ENCODE data around the gene CHD3. TPM values are rescaled to one million over a fixed set of nuclear protein-coding genes. Genes with fewer than 3 reads are reported as not detected.

Gene CHD3
- total RNA-seq, 1 donor from 2014 or later = 128 TPM

GRCh38 chr17:7881276-7882054, 7.1 kb upstream of the CHD3 start:
- peaks cover 0 to 9% of the 10 kb centered on the region in 2 donors for H3K36me3 ChIP-seq
- DNase-seq (ENCODE audit: extremely low spot score in 2 of 2) = peak in 1 of 2 donors; percentile 79
- H3K27me3 ChIP-seq = no peaks in the 10 kb centered on the region
- H3K27ac ChIP-seq = peak overlapping the region; percentile 98
- H3K4me3 ChIP-seq = no peak overlapping the region
- intact Hi-C loops (cut with DNase I) = no loop called here
- peaks cover 38% of the 10 kb centered on the region for H3K4me1 ChIP-seq
- TF ChIP-seq, protein P1, sequence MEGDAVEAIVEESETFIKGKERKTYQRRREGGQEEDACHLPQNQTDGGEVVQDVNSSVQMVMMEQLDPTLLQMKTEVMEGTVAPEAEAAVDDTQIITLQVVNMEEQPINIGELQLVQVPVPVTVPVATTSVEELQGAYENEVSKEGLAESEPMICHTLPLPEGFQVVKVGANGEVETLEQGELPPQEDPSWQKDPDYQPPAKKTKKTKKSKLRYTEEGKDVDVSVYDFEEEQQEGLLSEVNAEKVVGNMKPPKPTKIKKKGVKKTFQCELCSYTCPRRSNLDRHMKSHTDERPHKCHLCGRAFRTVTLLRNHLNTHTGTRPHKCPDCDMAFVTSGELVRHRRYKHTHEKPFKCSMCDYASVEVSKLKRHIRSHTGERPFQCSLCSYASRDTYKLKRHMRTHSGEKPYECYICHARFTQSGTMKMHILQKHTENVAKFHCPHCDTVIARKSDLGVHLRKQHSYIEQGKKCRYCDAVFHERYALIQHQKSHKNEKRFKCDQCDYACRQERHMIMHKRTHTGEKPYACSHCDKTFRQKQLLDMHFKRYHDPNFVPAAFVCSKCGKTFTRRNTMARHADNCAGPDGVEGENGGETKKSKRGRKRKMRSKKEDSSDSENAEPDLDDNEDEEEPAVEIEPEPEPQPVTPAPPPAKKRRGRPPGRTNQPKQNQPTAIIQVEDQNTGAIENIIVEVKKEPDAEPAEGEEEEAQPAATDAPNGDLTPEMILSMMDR (IDR thresholded peaks at IDR 0.05) = no peak
- TF ChIP-seq POLR2AphosphoS5 (IDR thresholded peaks at IDR 0.05; ENCODE audit: insufficient read depth in 1 of 2, low read depth in 1 of 2) (no peak), POLR2A (IDR thresholded peaks at IDR 0.05) (no peak)
- H3K9me3 ChIP-seq = no peaks in the 10 kb centered on the region

DNA sequence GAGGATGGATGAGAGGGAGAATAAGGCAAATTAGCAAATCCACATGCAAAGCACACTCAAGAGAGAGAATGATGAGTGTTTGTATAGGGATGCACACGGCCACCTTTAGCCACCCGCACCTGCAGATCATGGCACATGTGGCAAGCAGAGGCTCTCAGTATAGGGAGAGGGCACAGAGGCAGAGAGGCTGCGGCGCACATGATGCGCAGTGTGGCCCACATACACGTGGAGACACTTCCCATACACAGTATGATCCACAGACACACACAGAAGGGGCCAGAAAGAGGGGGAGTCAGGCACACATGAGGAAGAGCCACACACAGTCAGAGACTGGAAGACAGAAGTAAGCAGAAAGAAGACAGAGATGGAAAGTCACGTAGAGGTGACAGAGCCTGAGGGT, 6.5 kb upstream of the CHD3 start:
- no peak overlapping the region for H3K4me3 ChIP-seq
- TF ChIP-seq POLR2A (IDR thresholded peaks at IDR 0.05) = no peak
- TF ChIP-seq, protein P1 (IDR thresholded peaks at IDR 0.05) = no peak
- TF ChIP-seq POLR2AphosphoS5 (IDR thresholded peaks at IDR 0.05; ENCODE audit: insufficient read depth in 1 of 2, low read depth in 1 of 2) = no peak
- H3K36me3 ChIP-seq = peaks cover 0 to 9% of the 10 kb centered on the region in 2 donors
- no peaks in the 10 kb centered on the region for H3K27me3 ChIP-seq
- peaks cover 44% of the 10 kb centered on the region for H3K4me1 ChIP-seq
- DNase-seq (ENCODE audit: extremely low spot score in 2 of 2) = peak in 1 of 2 donors; percentile 79
- no peaks in the 10 kb centered on the region for H3K9me3 ChIP-seq
- intact Hi-C loops (cut with DNase I) = no loop called here
- H3K27ac ChIP-seq = peak overlapping the region; percentile 98

DNA sequence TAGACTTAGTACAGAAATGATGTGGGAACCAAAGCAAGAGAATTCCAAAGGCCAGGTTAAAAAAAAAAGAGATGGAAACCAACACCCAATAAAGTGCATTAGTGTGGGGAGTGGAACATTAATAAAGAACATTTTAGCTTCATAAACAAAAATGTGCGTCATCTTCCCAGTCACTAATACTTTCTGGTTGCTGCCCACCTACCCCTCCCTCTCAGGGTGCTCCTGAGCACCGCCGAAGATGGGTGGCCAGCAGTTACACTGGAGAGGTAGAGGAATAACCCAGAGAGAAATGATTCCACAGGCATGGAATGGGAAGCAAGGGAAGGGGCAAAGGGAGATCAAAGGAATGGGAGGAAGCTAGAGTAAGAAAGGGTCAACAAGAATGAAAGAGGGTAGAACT, 6.0 kb upstream of the CHD3 start:
- no peaks in the 10 kb centered on the region for H3K9me3 ChIP-seq
- TF ChIP-seq POLR2AphosphoS5 (IDR thresholded peaks at IDR 0.05; ENCODE audit: insufficient read depth in 1 of 2, low read depth in 1 of 2) (peak in 1 of 2 donors; percentile 14), POLR2A (IDR thresholded peaks at IDR 0.05) (no peak)
- TF ChIP-seq, protein P1 (IDR thresholded peaks at IDR 0.05) = no peak
- H3K27me3 ChIP-seq = no peaks in the 10 kb centered on the region
- peak in 1 of 2 donors; percentile 69 for DNase-seq (ENCODE audit: extremely low spot score in 2 of 2)
- intact Hi-C loops (cut with DNase I) = no loop called here
- peaks cover 47% of the 10 kb centered on the region for H3K4me1 ChIP-seq
- peaks cover 0 to 9% of the 10 kb centered on the region in 2 donors for H3K36me3 ChIP-seq
- peak overlapping the region; percentile 98 for H3K27ac ChIP-seq
- H3K4me3 ChIP-seq = no peak overlapping the region

DNA sequence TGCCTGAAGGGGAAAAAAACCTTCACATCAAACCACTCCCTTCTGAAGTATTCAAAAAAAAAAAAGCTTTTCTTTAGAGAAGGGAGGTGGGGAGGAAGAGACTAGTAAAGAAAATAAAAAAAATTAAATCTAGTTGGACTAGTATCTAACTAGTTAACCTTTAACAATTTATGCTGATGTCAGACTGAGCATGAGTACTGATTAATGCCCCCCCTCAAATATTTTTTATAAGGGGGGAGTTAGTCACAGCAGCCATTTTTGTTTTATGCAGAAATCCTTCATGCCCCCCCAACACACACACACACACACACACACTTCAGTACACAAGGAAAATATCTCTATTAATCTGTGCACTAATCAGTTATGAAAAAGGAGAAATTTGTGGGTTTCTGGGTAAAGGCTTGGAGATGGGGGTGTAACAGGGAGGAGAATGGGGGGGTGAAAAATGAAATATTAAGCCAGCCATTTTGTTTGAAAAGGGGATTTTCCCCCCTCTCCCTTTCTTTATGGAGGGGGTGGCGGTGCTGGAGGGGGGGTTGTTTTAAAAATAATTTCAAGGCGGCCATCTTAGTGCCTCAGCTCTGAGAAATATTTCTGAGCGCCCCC, 4.7 kb upstream of the CHD3 start:
- peak overlapping the region; percentile 56 to 86 for H3K4me3 ChIP-seq

DNA sequence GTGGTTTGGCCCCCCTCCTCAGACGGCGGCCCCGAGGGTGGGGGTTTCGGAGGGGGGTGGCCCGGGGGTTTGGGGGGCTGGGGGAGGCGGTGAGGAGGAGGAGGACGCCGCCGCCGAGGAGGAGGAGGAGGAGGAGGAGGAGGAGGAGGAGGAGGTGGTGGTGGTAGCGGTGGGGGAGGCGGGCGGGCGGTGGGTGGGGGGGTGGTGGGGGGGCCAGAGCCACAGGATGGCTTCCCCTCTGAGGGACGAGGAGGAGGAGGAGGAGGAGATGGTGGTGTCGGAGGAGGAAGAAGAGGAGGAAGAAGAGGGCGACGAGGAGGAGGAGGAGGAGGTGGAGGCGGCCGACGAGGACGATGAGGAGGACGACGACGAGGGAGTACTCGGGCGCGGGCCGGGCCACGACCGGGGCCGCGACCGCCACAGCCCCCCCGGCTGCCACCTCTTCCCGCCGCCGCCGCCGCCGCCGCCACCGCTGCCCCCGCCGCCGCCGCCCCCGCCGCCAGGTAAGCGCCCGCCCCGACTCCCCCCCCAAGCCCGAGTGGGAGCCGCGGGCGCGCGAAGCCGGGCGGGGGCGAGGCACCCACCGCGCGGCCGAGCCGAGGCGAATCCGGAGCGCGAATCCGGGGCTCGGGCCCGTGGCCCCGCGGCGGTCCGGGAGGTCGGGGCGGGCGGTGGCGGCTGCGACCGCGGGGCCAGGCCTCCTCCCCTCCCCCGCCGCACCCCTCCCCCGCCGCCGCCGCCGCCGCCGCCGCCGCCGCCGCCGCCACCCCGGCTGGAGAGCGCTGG, 3.8 kb upstream of the CHD3 start:
- peak overlapping the region; percentile 98 for H3K27ac ChIP-seq
- H3K9me3 ChIP-seq = no peaks in the 10 kb centered on the region
- TF ChIP-seq POLR2A (IDR thresholded peaks at IDR 0.05) = no peak
- TF ChIP-seq POLR2AphosphoS5 (IDR thresholded peaks at IDR 0.05; ENCODE audit: insufficient read depth in 1 of 2, low read depth in 1 of 2) = no peak
- TF ChIP-seq, protein P1 (IDR thresholded peaks at IDR 0.05) = no peak
- H3K4me1 ChIP-seq = peaks cover 67% of the 10 kb centered on the region
- peak overlapping the region; percentile 56 to 86 for H3K4me3 ChIP-seq
- DNase-seq (ENCODE audit: extremely low spot score in 2 of 2) = no peak
- intact Hi-C loops (cut with DNase I) = loop anchor here (5.0 kb wide), 1 partner anchor 32 kb away; no protein-coding TSS in a partner anchor
- H3K27me3 ChIP-seq = no peaks in the 10 kb centered on the region
- peaks cover 0 to 9% of the 10 kb centered on the region in 2 donors for H3K36me3 ChIP-seq

More for the DNA sequence above, 4.7 kb upstream of the CHD3 start:
- Histone ChIP-seq H3K9me3 (no peaks in the 10 kb centered on the region), H3K4me1 (peaks cover 58% of the 10 kb centered on the region), H3K27ac (peak overlapping the region; percentile 98), H3K27me3 (no peaks in the 10 kb centered on the region), H3K36me3 (peaks cover 0 to 9% of the 10 kb centered on the region in 2 donors)
- intact Hi-C loops (cut with DNase I) = no loop called here
- peak in 1 of 2 donors; percentile 24 for TF ChIP-seq POLR2AphosphoS5 (IDR thresholded peaks at IDR 0.05; ENCODE audit: insufficient read depth in 1 of 2, low read depth in 1 of 2)
- no peak for TF ChIP-seq POLR2A (IDR thresholded peaks at IDR 0.05)
- DNase-seq (ENCODE audit: extremely low spot score in 2 of 2) = no peak

Measured in vagina (tissue), 2 donors.